Measurements from ENCODE around the gene CASKIN2.

CASKIN2 gene

GRCh38 chr17:75548813-75549212, 33.5 kb upstream of the CASKIN2 start:
- DNase-seq: no peak

GRCh38 chr17:75547091-75547490, 31.8 kb upstream of the CASKIN2 start:
- DNase-seq: no peak

GRCh38 chr17:75546181-75546580, 30.8 kb upstream of the CASKIN2 start:
- no peak for DNase-seq

GRCh38 chr17:75544250-75544649, 28.9 kb upstream of the CASKIN2 start:
- DNase-seq: no peak

- no peak for DNase-seq
These were observed 27.5 kb upstream of the CASKIN2 start for GRCh38 chr17:75542728-75543336.

- DNase-seq: no peak
These were observed 26.9 kb upstream of the CASKIN2 start for GRCh38 chr17:75542229-75542628.

- no peak for DNase-seq
These were observed 25.7 kb upstream of the CASKIN2 start for GRCh38 chr17:75540923-75541503.

- DNase-seq: no peak
These were observed 24.8 kb upstream of the CASKIN2 start for GRCh38 chr17:75539967-75540729.

GRCh38 chr17:75536366-75536765, 21.0 kb upstream of the CASKIN2 start:
- no peak for DNase-seq

GRCh38 chr17:75535871-75536270, 20.5 kb upstream of the CASKIN2 start:
- no peak for DNase-seq

GRCh38 chr17:75535119-75535537, 19.8 kb upstream of the CASKIN2 start:
- DNase-seq: no peak

GRCh38 chr17:75531721-75532072, 16.4 kb upstream of the CASKIN2 start:
- no peak for DNase-seq

GRCh38 chr17:75530837-75531720, 15.7 kb upstream of the CASKIN2 start:
- DNase-seq: no peak

GRCh38 chr17:75526555-75527270, 11.4 kb upstream of the CASKIN2 start:
- no peak for DNase-seq

GRCh38 chr17:75525806-75526554, 10.6 kb upstream of the CASKIN2 start:
- DNase-seq: no peak

- DNase-seq: peak; percentile 49
These were observed 9.9 kb upstream of the CASKIN2 start, which contains the start of gene LLGL2 for GRCh38 chr17:75524970-75525805. TSS of gene LLGL2 (plus strand) at chr17:75525697. CDS start at chr17:75543427, 17,730 bp downstream.

- DNase-seq: no peak
These were observed 9.1 kb upstream of the CASKIN2 start for GRCh38 chr17:75524269-75524969.

- no peak for DNase-seq
These were observed 8.3 kb upstream of the CASKIN2 start for GRCh38 chr17:75523647-75524046.

- no peak for DNase-seq
These were observed 6.8 kb upstream of the CASKIN2 start for GRCh38 chr17:75521951-75522727.

Data from fibroblast of skin of right biceps (primary cell).